Ishikawa (cell line): Measurements from ENCODE around the gene CALN1.

Experiments
- CEBPB ChIP-seq: IDR thresholded peaks from 2 replicates; pipeline ENCODE4 v1.6.1; 2012
- CREB1 ChIP-seq: IDR thresholded peaks from 2 replicates; pipeline ENCODE4 v1.6.1; 2012; ENCODE audit warnings: low read depth
- EP300 ChIP-seq: IDR thresholded peaks from 2 replicates; pipeline ENCODE4 v1.6.1; 2012; ENCODE audit warnings: borderline replicate concordance
- FOXM1 ChIP-seq: IDR thresholded peaks from 2 replicates; pipeline ENCODE4 v1.6.1; 2012; ENCODE audit warnings: low read depth, borderline replicate concordance
- MAX ChIP-seq: IDR thresholded peaks from 2 replicates; pipeline ENCODE4 v1.6.1; 2012
- NFIC ChIP-seq: IDR thresholded peaks from 2 replicates; pipeline ENCODE4 v1.6.1; 2012
- RAD21 ChIP-seq: IDR thresholded peaks from 2 replicates; pipeline ENCODE4 v1.6.1; 2012; ENCODE audit warnings: low read depth
- REST ChIP-seq: IDR thresholded peaks from 2 replicates; pipeline ENCODE4 v1.6.1; 2012; ENCODE audit warnings: low read depth, mild to moderate bottlenecking
- TAF1 ChIP-seq: IDR thresholded peaks from 2 replicates; pipeline ENCODE4 v1.6.1; 2012; ENCODE audit warnings: low read depth, mild to moderate bottlenecking
- TCF12 ChIP-seq: IDR thresholded peaks from 2 replicates; pipeline ENCODE4 v1.6.1; 2012; ENCODE audit warnings: low read depth
- USF1 ChIP-seq: IDR thresholded peaks from 2 replicates; pipeline ENCODE4 v1.6.1; 2012
- YY1 ChIP-seq: IDR thresholded peaks from 2 replicates; pipeline ENCODE4 v1.6.1; 2012; ENCODE audit warnings: low read depth

GRCh38 chr7:72063330-72063729 lies 348.8 kb downstream of the CALN1 start:
- TF ChIP-seq YY1 (no peak), TAF1 (no peak), EP300 (no peak), NFIC (no peak), REST (no peak), TCF12 (no peak), CEBPB (no peak), CREB1 (no peak), FOXM1 (no peak), RAD21 (no peak), MAX (no peak), USF1 (no peak)
